ENCODE measurements around the gene YOD1. TPM values are rescaled to one million over a fixed set of nuclear protein-coding genes. Genes with fewer than 3 reads are reported as not detected.

The YOD1 gene
- total RNA-seq, 1 experiment from 2014 or later: 19.2 TPM

GRCh38 chr1:207006914-207007313 lies 44.1 kb downstream of the YOD1 start:
- ChIA-PET CTCF (interaction anchor here (0.6 to 11.4 kb wide), 15 partner anchors 7 to 494 kb away, joined by 3 to 280 read pairs (median 8); partner anchors contain the start of genes C1orf116 and EIF2D), POLR2A (interaction anchor here (0.8 to 26.6 kb wide), 17 partner anchors 8 to 395 kb away, joined by 3 to 936 read pairs (median 5); partner anchors contain the start of genes C1orf116, CD55, DYRK3 and EIF2D)
- Mint-ChIP-seq H3K4me3 (ENCODE audit: unreplicated experiment) (peak overlapping the region; percentile 7), H3K9me3 (ENCODE audit: unreplicated experiment) (peaks cover 7% of the 10 kb centered on the region), H3K27me3 (ENCODE audit: insufficient read depth, unreplicated experiment) (no peaks in the 10 kb centered on the region), H3K36me3 (ENCODE audit: insufficient read depth, unreplicated experiment) (no peaks in the 10 kb centered on the region), H3K4me1 (ENCODE audit: insufficient read depth, unreplicated experiment) (peaks cover 49% of the 10 kb centered on the region), H3K27ac (ENCODE audit: low read depth, unreplicated experiment) (peak overlapping the region; percentile 89)
- intact Hi-C loops (cut with micrococcal nuclease): loop anchor here (1.0 kb wide), 1 partner anchor 43 kb away; no protein-coding TSS in a partner anchor
- TF ChIP-seq CTCF (IDR thresholded peaks at IDR 0.05; ENCODE audit: unreplicated experiment): no peak
- DNase-seq (ENCODE audit: unreplicated experiment): peak; percentile 54
- TSS peak; percentile 93 for BruUV-seq (replicated peaks)

DNA sequence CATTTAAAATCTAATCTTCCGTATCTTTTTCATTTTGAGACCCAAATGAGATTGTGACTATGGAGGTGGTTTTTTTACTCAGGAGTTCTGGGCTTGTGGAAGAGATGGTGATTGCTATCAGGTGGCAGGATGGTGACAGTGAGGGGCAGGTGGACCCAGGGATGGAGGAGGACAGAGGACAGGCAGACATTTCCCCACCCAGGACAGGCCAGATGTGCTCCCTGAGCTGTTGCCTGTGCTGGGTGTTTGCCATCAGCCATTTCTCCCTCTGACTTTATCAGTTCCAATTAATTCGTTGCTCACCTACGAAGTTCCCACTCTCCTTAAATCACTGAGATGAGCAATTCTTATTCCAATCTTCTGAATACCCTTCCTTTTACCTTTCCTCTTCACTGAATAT lies 44.9 kb downstream of the YOD1 start:
- intact Hi-C loops (cut with micrococcal nuclease): no loop called here
- DNase-seq (ENCODE audit: unreplicated experiment): no peak
- peak overlapping the region; percentile 89 for H3K27ac Mint-ChIP-seq (ENCODE audit: low read depth, unreplicated experiment)
- peaks cover 5% of the 10 kb centered on the region for H3K36me3 Mint-ChIP-seq (ENCODE audit: insufficient read depth, unreplicated experiment)
- H3K4me1 Mint-ChIP-seq (ENCODE audit: insufficient read depth, unreplicated experiment): peaks cover 58% of the 10 kb centered on the region
- no TSS peak for BruUV-seq (replicated peaks)
- H3K4me3 Mint-ChIP-seq (ENCODE audit: unreplicated experiment): no peak overlapping the region
- peaks cover 7% of the 10 kb centered on the region for H3K9me3 Mint-ChIP-seq (ENCODE audit: unreplicated experiment)
- H3K27me3 Mint-ChIP-seq (ENCODE audit: insufficient read depth, unreplicated experiment): no peaks in the 10 kb centered on the region
- CTCF ChIA-PET: interaction anchor here (0.6 to 11.4 kb wide), 23 partner anchors 8 to 823 kb away, joined by 3 to 280 read pairs (median 8); partner anchors contain the start of gene C1orf116
- POLR2A ChIA-PET: interaction anchor here (0.6 to 26.6 kb wide), 17 partner anchors 14 to 1374 kb away, joined by 3 to 936 read pairs (median 5); partner anchors contain the start of genes C1orf116, EIF2D, PFKFB2 and YOD1
- TF ChIP-seq CTCF (IDR thresholded peaks at IDR 0.05; ENCODE audit: unreplicated experiment): no peak

- peak overlapping the region; percentile 30 for H3K27ac Mint-ChIP-seq (ENCODE audit: low read depth, unreplicated experiment)
- peak; percentile 95 for DNase-seq (ENCODE audit: unreplicated experiment)
- no TSS peak for BruUV-seq (replicated peaks)
- no peaks in the 10 kb centered on the region for H3K27me3 Mint-ChIP-seq (ENCODE audit: insufficient read depth, unreplicated experiment)
- TF ChIP-seq CTCF (IDR thresholded peaks at IDR 0.05; ENCODE audit: unreplicated experiment): peak; percentile 85
- H3K4me1 Mint-ChIP-seq (ENCODE audit: insufficient read depth, unreplicated experiment): peaks cover 58% of the 10 kb centered on the region
- peak overlapping the region; percentile 1 for H3K4me3 Mint-ChIP-seq (ENCODE audit: unreplicated experiment)
- CTCF ChIA-PET: interaction anchor here (0.6 to 11.4 kb wide), 41 partner anchors 9 to 1671 kb away, joined by 3 to 280 read pairs (median 5); partner anchors contain the start of genes C1orf116 and PFKFB2
- peaks cover 7% of the 10 kb centered on the region for H3K9me3 Mint-ChIP-seq (ENCODE audit: unreplicated experiment)
- intact Hi-C loops (cut with micrococcal nuclease): loop anchor here (1.0 kb wide), 1 partner anchor 73 kb away; no protein-coding TSS in a partner anchor
- peaks cover 6% of the 10 kb centered on the region for H3K36me3 Mint-ChIP-seq (ENCODE audit: insufficient read depth, unreplicated experiment)
- POLR2A ChIA-PET: interaction anchor here (0.6 to 26.6 kb wide), 14 partner anchors 13 to 1373 kb away, joined by 3 to 936 read pairs (median 4); partner anchors contain the start of genes C1orf116, PFKFB2 and YOD1
Measured at GRCh38 chr1:207004931-207005830, 45.8 kb downstream of the YOD1 start.

DNA sequence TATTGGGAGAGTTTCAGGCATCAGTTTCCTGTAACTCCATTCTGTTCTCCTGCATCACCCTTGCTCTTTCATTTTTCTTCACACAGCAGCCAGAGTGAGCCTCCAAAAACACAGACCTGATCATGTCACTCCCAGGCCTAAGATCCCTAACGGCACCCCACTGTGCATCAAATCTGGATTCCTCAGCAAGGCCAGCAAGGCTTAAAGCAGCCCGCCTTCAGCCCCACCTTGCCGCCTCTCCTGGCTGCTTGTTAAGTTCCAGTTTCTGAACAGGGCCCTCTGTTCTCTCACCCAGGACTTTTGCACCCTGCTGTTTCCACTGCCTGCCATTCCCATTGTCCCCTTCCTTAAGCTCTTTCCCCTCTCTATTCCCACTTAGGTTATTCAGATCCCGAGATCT lies 47.8 kb downstream of the YOD1 start:
- no peak for TF ChIP-seq CTCF (IDR thresholded peaks at IDR 0.05; ENCODE audit: unreplicated experiment)
- peaks cover 6% of the 10 kb centered on the region for H3K36me3 Mint-ChIP-seq (ENCODE audit: insufficient read depth, unreplicated experiment)
- DNase-seq (ENCODE audit: unreplicated experiment): no peak
- H3K9me3 Mint-ChIP-seq (ENCODE audit: unreplicated experiment): peaks cover 7% of the 10 kb centered on the region
- H3K27ac Mint-ChIP-seq (ENCODE audit: low read depth, unreplicated experiment): peak overlapping the region; percentile 75
- intact Hi-C loops (cut with micrococcal nuclease): no loop called here
- ChIA-PET POLR2A (interaction anchor here (0.6 to 26.6 kb wide), 6 partner anchors 9 to 318 kb away, joined by 3 to 936 read pairs (median 4); partner anchors contain the start of genes C1orf116, CD55 and PFKFB2), CTCF (interaction anchor here (0.6 to 11.4 kb wide), 18 partner anchors 9 to 563 kb away, joined by 3 to 280 read pairs (median 4); partner anchors contain the start of genes C1orf116 and FCAMR)
- no peak overlapping the region for H3K4me3 Mint-ChIP-seq (ENCODE audit: unreplicated experiment)
- H3K4me1 Mint-ChIP-seq (ENCODE audit: insufficient read depth, unreplicated experiment): peaks cover 58% of the 10 kb centered on the region
- no TSS peak for BruUV-seq (replicated peaks)
- H3K27me3 Mint-ChIP-seq (ENCODE audit: insufficient read depth, unreplicated experiment): no peaks in the 10 kb centered on the region

Measured in MCF 10A (cell line).